ENCODE results near the gene CAMK2G. TPM values are rescaled to one million over a fixed set of nuclear protein-coding genes. Genes with fewer than 3 reads are reported as not detected.

CAMK2G gene
- polyA plus RNA-seq, 1 experiment: 43.8 TPM

GRCh38 chr10:73840403-73841060 is 33.8 kb downstream of the CAMK2G start:
- POLR2A ChIA-PET: no interaction called here
- CTCF ChIA-PET: interaction anchor here (0.9 to 3.3 kb wide), 4 partner anchors 9 to 39 kb away, joined by 3 to 20 read pairs (median 6); no protein-coding TSS in a partner anchor
- Histone ChIP-seq H3K4me3 (ENCODE audit: low read depth, low read length) (no peak overlapping the region), H3K36me3 (ENCODE audit: control insufficient read depth, insufficient read depth, low read length) (peaks cover 17% of the 10 kb centered on the region), H3K27me3 (ENCODE audit: control insufficient read depth, insufficient read depth, low read length) (no peaks in the 10 kb centered on the region)
- DNase-seq (ENCODE audit: low read depth): no peak
- no peak for TF ChIP-seq CTCF (IDR thresholded peaks at IDR 0.05; ENCODE audit: insufficient read depth, low read depth, low read length)

- Histone ChIP-seq H3K27me3 (ENCODE audit: control insufficient read depth, insufficient read depth, low read length) (no peaks in the 10 kb centered on the region), H3K4me3 (ENCODE audit: low read depth, low read length) (no peak overlapping the region), H3K36me3 (ENCODE audit: control insufficient read depth, insufficient read depth, low read length) (peaks cover 17% of the 10 kb centered on the region)
- DNase-seq (ENCODE audit: low read depth): no peak
- ChIA-PET POLR2A (no interaction called here), CTCF (interaction anchor here (0.9 to 3.3 kb wide), 4 partner anchors 9 to 40 kb away, joined by 3 to 20 read pairs (median 6); no protein-coding TSS in a partner anchor)
- TF ChIP-seq CTCF (IDR thresholded peaks at IDR 0.05; ENCODE audit: insufficient read depth, low read depth, low read length): no peak
Measured at GRCh38 chr10:73840056-73840402, 34.3 kb downstream of the CAMK2G start.

GRCh38 chr10:73839276-73839966 is 34.9 kb downstream of the CAMK2G start:
- CTCF ChIA-PET: interaction anchor here (0.8 to 3.3 kb wide), 5 partner anchors 10 to 47 kb away, joined by 3 to 20 read pairs (median 4); no protein-coding TSS in a partner anchor
- peaks cover 17% of the 10 kb centered on the region for H3K36me3 ChIP-seq (ENCODE audit: control insufficient read depth, insufficient read depth, low read length)
- POLR2A ChIA-PET: no interaction called here

GRCh38 chr10:73838827-73839226 is 35.5 kb downstream of the CAMK2G start:
- TF ChIP-seq CTCF (IDR thresholded peaks at IDR 0.05; ENCODE audit: insufficient read depth, low read depth, low read length): no peak
- no peaks in the 10 kb centered on the region for H3K27me3 ChIP-seq (ENCODE audit: control insufficient read depth, insufficient read depth, low read length)
- DNase-seq (ENCODE audit: low read depth): no peak
- no peak overlapping the region for H3K4me3 ChIP-seq (ENCODE audit: low read depth, low read length)
- H3K36me3 ChIP-seq (ENCODE audit: control insufficient read depth, insufficient read depth, low read length): peaks cover 17% of the 10 kb centered on the region
- CTCF ChIA-PET: interaction anchor here (0.7 to 3.3 kb wide), 6 partner anchors 9 to 48 kb away, joined by 3 to 20 read pairs (median 4); no protein-coding TSS in a partner anchor
- POLR2A ChIA-PET: no interaction called here

More at GRCh38 chr10:73839276-73839966, 34.9 kb downstream of the CAMK2G start:
- no peak for DNase-seq (ENCODE audit: low read depth)
- Histone ChIP-seq H3K27me3 (ENCODE audit: control insufficient read depth, insufficient read depth, low read length) (no peaks in the 10 kb centered on the region), H3K4me3 (ENCODE audit: low read depth, low read length) (no peak overlapping the region)
- no peak for TF ChIP-seq CTCF (IDR thresholded peaks at IDR 0.05; ENCODE audit: insufficient read depth, low read depth, low read length)

- Histone ChIP-seq H3K4me3 (ENCODE audit: low read depth, low read length) (no peak overlapping the region), H3K36me3 (ENCODE audit: control insufficient read depth, insufficient read depth, low read length) (peaks cover 17% of the 10 kb centered on the region), H3K27me3 (ENCODE audit: control insufficient read depth, insufficient read depth, low read length) (no peaks in the 10 kb centered on the region)
- ChIA-PET POLR2A (interaction anchor here (0.6 kb wide), 1 partner anchor 59 kb away, joined by 7 read pairs; no protein-coding TSS in a partner anchor), CTCF (interaction anchor here (0.7 to 3.3 kb wide), 7 partner anchors 9 to 49 kb away, joined by 3 to 20 read pairs (median 4); no protein-coding TSS in a partner anchor)
- no peak for TF ChIP-seq CTCF (IDR thresholded peaks at IDR 0.05; ENCODE audit: insufficient read depth, low read depth, low read length)
- no peak for DNase-seq (ENCODE audit: low read depth)
Measured at GRCh38 chr10:73838008-73838567, 36.3 kb downstream of the CAMK2G start.
